K562 (cell line): Measurements from ENCODE around the gene FOXI1. TPM values are rescaled to one million over a fixed set of nuclear protein-coding genes. Genes with fewer than 3 reads are reported as not detected.

Experiments
- ATAC-seq: fragments of 200-7000 bp; cut with Tn5 transposase; 3 replicates; pipeline ENCODE4 v1.9.1; 2020; ENCODE audit warnings: moderate library complexity
- BruUV-seq: library from RNA; stranded (reverse); fragments of 400-500 nt; replicated peaks from 2 replicates; lab custom pipeline; 2021; lab: Mats Ljungman, UMichigan
- CTCF ChIA-PET: fragments of 300-600 bp; formaldehyde crosslinking; extraction: SDS; loops from one replicate; lab custom pipeline; 2021; ENCODE audit warnings: low intra/inter-chr PET ratio; lab: Yijun Ruan, JAX
- POLR2A ChIA-PET: fragments of 300-600, 350-650 bp; sonication (Branson Sonifier 250); formaldehyde crosslinking; extraction: SDS; loops from one replicate; lab custom pipeline; 2021; ENCODE audit warnings: antibody characterized with exemption, inconsistent platforms; lab: Yijun Ruan, JAX
- DNase-seq, 4 experiments: peaks; one replicate each; pipeline versions ENCODE4 v3.0.0 to v3.0.0-alpha.2; 2011 to 2018; ENCODE audit warnings: low spot score in 3 of 4, mixed read lengths in 3 of 4; ENCODE audit errors: extremely low read depth in 1 of 4
- FAIRE-seq: peaks from 2 replicates; lab custom pipeline; 2011; peaks lifted over from hg19 to GRCh38; lab: Jason Lieb, UNC
- H2AFZ ChIP-seq: 2 replicates; pipeline ENCODE4 v1.6.0; 2011; ENCODE audit warnings: low read depth, low read length, control low read depth, inconsistent platforms
- H3K27ac ChIP-seq: fragments of 200-600 bp; 3 replicates; pipeline ENCODE4 v1.8.0; 2011; ENCODE audit warnings: low read depth, mild to moderate bottlenecking, control low read depth, inconsistent platforms, low read length, moderate library complexity, mixed read lengths; ENCODE audit errors: extremely low read depth
- H3K27me3 ChIP-seq, 2 experiments: fragments of 300-600 bp in 1 of 2; 2 replicates in 1 of 2; 3 replicates in 1 of 2; pipeline versions ENCODE4 v1.6.0 to v1.8.0; 2011; ENCODE audit warnings: inconsistent platforms in 2 of 2, low read length in 2 of 2, mild to moderate bottlenecking in 1 of 2, mixed read lengths in 1 of 2, moderate library complexity in 1 of 2; ENCODE audit not compliant: control insufficient read depth in 2 of 2, insufficient read depth in 2 of 2
- H3K36me3 ChIP-seq: fragments of 300-600 bp; 3 replicates; pipeline ENCODE4 v1.8.0; 2011; ENCODE audit warnings: mild to moderate bottlenecking, low read length, inconsistent platforms; ENCODE audit not compliant: control insufficient read depth, insufficient read depth
- H3K4me1 ChIP-seq, 2 experiments: fragments of 200-600 bp in 1 of 2; replicated peaks in 1 of 2; 2 replicates in 1 of 2; 3 replicates in 1 of 2; pipeline versions ENCODE4 v1.5.1 to v1.8.0; 2011; ENCODE audit warnings: inconsistent platforms in 2 of 2, low read length in 2 of 2, mild to moderate bottlenecking in 1 of 2, mixed read lengths in 1 of 2, moderate library complexity in 1 of 2; ENCODE audit not compliant: control insufficient read depth in 2 of 2, insufficient read depth in 2 of 2
- H3K4me2 ChIP-seq: 2 replicates; pipeline ENCODE4 v1.6.1; 2011; ENCODE audit warnings: low read length, control low read depth, inconsistent platforms, mixed read lengths; ENCODE audit not compliant: insufficient read depth
- H3K4me3 ChIP-seq: fragments of 200-600 bp; sonication (generic), shearing (Covaris generic); 2 replicates; pipeline ENCODE4 v1.5.1; 2016; ENCODE audit warnings: control low read depth, inconsistent platforms
- H3K79me2 ChIP-seq: fragments of 200-600 bp; 3 replicates; pipeline ENCODE4 v1.8.0; 2011; ENCODE audit warnings: low read length, inconsistent platforms; ENCODE audit not compliant: control insufficient read depth, insufficient read depth
- H3K9ac ChIP-seq, 2 experiments: 2 replicates each; pipeline versions ENCODE4 v1.6.0 to v1.6.1; 2011; ENCODE audit warnings: low read depth in 2 of 2, low read length in 2 of 2, control low read depth in 1 of 2, inconsistent platforms in 1 of 2, mild to moderate bottlenecking in 1 of 2, mixed read lengths in 1 of 2; ENCODE audit not compliant: insufficient read depth in 1 of 2
- H3K9me1 ChIP-seq: one replicate; pipeline ENCODE4 v1.6.0; 2011; ENCODE audit warnings: inconsistent platforms, mild to moderate bottlenecking, low read length, moderate library complexity; ENCODE audit not compliant: control insufficient read depth, insufficient read depth
- H3K9me3 ChIP-seq: replicated peaks from 2 replicates; pipeline ENCODE4 v1.5.1; 2011; ENCODE audit warnings: low read depth, low read length, inconsistent platforms; ENCODE audit not compliant: control insufficient read depth, insufficient read depth
- H4K20me1 ChIP-seq: replicated peaks from 2 replicates; pipeline ENCODE4 v1.6.1; 2011; ENCODE audit warnings: low read length, inconsistent platforms, mixed read lengths; ENCODE audit not compliant: control insufficient read depth, insufficient read depth
- BRCA1 ChIP-seq, 2 experiments: fragments of 450-650 bp in 1 of 2; sonication (generic) in 1 of 2; formaldehyde crosslinking in 1 of 2; IDR thresholded peaks; 2 replicates each; pipeline versions ENCODE4 v1.5.0 to v1.6.1; 2017 to 2020; ENCODE audit warnings: mild to moderate bottlenecking in 1 of 2, missing genetic modification reagents in 1 of 2
- CCNT2 ChIP-seq: IDR thresholded peaks from 2 replicates; pipeline ENCODE4 v1.6.1; 2011; ENCODE audit warnings: borderline replicate concordance, low read depth, mild to moderate bottlenecking, moderate library complexity, mixed read lengths, low read length; ENCODE audit not compliant: insufficient read length; ENCODE audit errors: extremely low read depth
- FOXP1 ChIP-seq: sonication (generic); formaldehyde crosslinking; IDR thresholded peaks from 2 replicates; pipeline ENCODE4 v1.8.0; 2022; ENCODE audit warnings: mild to moderate bottlenecking, missing genetic modification reagents
- HDAC8 ChIP-seq: fragments of 450-650 bp; IDR thresholded peaks from 2 replicates; pipeline ENCODE4 v1.6.1; 2016; ENCODE audit warnings: mild to moderate bottlenecking, missing genetic modification characterization, moderate library complexity, missing compliant biosample characterization
- HNRNPK ChIP-seq: fragments of 200-400 bp; formaldehyde crosslinking; IDR thresholded peaks from one replicate; pipeline ENCODE4 v1.6.1; 2018; ENCODE audit warnings: mild to moderate bottlenecking, low read depth, low read length; ENCODE audit not compliant: poor library complexity, severe bottlenecking
- PCBP1 ChIP-seq: fragments of 200-400 bp; formaldehyde crosslinking; IDR thresholded peaks from 2 replicates; pipeline ENCODE4 v1.6.1; 2018; ENCODE audit warnings: mild to moderate bottlenecking, low read depth, low read length; ENCODE audit not compliant: poor library complexity, severe bottlenecking
- PHF21A ChIP-seq: fragments of 450-650 bp; IDR thresholded peaks from 2 replicates; pipeline ENCODE4 v1.6.1; 2017; ENCODE audit warnings: low read depth, borderline replicate concordance
- RNF2 ChIP-seq: sonication (generic); IDR thresholded peaks from 2 replicates; pipeline ENCODE4 v1.6.1; 2016
- THRAP3 ChIP-seq: fragments of 450-650 bp; IDR thresholded peaks from 2 replicates; pipeline ENCODE4 v1.6.1; 2016; ENCODE audit warnings: mild to moderate bottlenecking, inconsistent platforms, borderline replicate concordance
- XRCC4 ChIP-seq: IDR thresholded peaks from one replicate; pipeline ENCODE4 v1.6.1; 2011; ENCODE audit not compliant: insufficient read depth, insufficient read length; ENCODE audit errors: extremely low read depth
- ZNF551 ChIP-seq: fragments of 250-450 bp; sonication (Bioruptor Pico); IDR thresholded peaks from 2 replicates; pipeline ENCODE4 v1.5.0; 2021; ENCODE audit warnings: mild to moderate bottlenecking, moderate library complexity
- ZNF695 ChIP-seq: fragments of 450-650 bp; formaldehyde crosslinking; IDR thresholded peaks from 2 replicates; pipeline ENCODE4 v1.4.0; 2020; ENCODE audit warnings: mild to moderate bottlenecking, moderate library complexity
- ZSCAN32 ChIP-seq: fragments of 450-650 bp; formaldehyde crosslinking; IDR thresholded peaks from 2 replicates; pipeline ENCODE4 v1.4.0; 2020; ENCODE audit warnings: mild to moderate bottlenecking, moderate library complexity
- WGBS: fragments of 100-300 bp; shearing (Covaris generic); methylation state at CpG from one replicate; pipeline ENCODE4 v1.1.6; 2016; ENCODE audit warnings: low coverage, mixed read lengths; ENCODE audit not compliant: insufficient coverage; ENCODE audit errors: missing lambda C conversion rate; 5-methylcytosine and 5-hydroxymethylcytosine counted together
- in situ Hi-C: fragments of 300-500 bp; cut with MboI; formaldehyde crosslinking; loops from 4 replicates; pipeline ENCODE4 v1.15.0; 2018; ENCODE audit warnings: inconsistent platforms, mixed read lengths
- intact Hi-C: fragments of 100-400 bp; cut with micrococcal nuclease; formaldehyde crosslinking; loops from 2 replicates; pipeline ENCODE4 v1.14.2; 2022
- polyA plus RNA-seq, 8 experiments: library from polyadenylated mRNA; depleted of rRNA in 4 of 8; stranded (reverse) in 5 of 8; unstranded in 3 of 8; fragments of >200 nt; fragmentation: Nextera tagmentation in 2 of 8; fragmentation: Illumina TruSeq in 1 of 8; extraction: Ambion mirVana in 2 of 8; extraction: Trizol in 1 of 8; gene quantifications; 2 replicates each; pipeline versions ENCODE4 v1.2.1 to v1.2.3, GENCODE V29; 2011 to 2014; ENCODE audit warnings: inconsistent platforms in 1 of 8, missing spikeins in 1 of 8
- total RNA-seq, 7 experiments: library from RNA; depleted of rRNA in 6 of 7; stranded (reverse); fragments of >200 nt in 6 of 7; fragmentation: Illumina TruSeq in 2 of 7; extraction: Trizol in 2 of 7; gene quantifications; 2 replicates each; pipeline versions ENCODE4 v1.2.1 to v1.2.3, GENCODE V29; 2011 to 2021; ENCODE audit warnings: low replicate concordance in 1 of 7
- TF ChIP-seq, protein P1 (sequence below): fragments of 450-650 bp; formaldehyde crosslinking; IDR thresholded peaks from 2 replicates; pipeline ENCODE4 v1.4.0; 2020; ENCODE audit warnings: mild to moderate bottlenecking, moderate library complexity
- TF ChIP-seq, protein P2 (sequence below), 2 experiments: IDR thresholded peaks; 2 replicates each; pipeline ENCODE4 v1.6.1; 2012; ENCODE audit warnings: improper control_type of control experiment in 2 of 2, low read depth in 2 of 2, low read length in 2 of 2, borderline replicate concordance in 1 of 2

Gene FOXI1
- total and polyA plus RNA-seq, 9 of the 15 experiments (the other 6 are each of a cell fraction or from before 2014, with no cell fraction given): not detected

DNA sequence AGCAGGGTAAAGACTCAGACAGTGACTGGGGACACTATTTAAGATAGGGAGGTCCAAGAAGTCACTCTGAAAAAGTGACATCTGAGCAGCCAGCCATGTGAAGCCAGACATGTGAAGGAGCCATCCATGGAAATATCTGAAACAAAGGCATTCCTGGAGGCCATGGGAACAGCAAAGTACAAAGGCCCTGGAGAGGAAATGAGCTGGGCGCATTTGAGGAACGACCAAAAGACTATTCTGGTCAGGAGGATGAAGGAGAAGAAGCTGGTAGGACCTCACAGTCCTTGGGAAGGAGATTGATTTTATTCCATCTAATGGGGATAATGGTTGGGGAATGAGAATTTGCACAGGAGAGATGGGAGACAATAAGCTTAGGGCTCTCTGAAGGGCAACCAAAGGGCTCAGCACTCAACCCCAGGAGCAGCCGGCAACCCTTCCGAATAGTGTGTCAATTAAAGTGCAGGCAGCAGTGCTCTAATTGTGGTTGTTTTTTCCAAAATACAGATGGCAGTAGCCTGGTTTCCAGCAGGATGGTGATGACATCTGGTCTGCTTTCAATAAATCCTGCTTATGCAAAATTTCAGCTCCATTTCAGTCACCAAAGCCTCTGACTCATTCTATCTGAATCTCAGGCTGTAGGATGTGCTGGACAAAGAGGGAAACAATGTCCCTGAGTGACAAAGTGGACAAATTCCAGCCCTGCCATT lies 26.7 kb downstream of the FOXI1 start (continued):
- TF ChIP-seq, protein P1, sequence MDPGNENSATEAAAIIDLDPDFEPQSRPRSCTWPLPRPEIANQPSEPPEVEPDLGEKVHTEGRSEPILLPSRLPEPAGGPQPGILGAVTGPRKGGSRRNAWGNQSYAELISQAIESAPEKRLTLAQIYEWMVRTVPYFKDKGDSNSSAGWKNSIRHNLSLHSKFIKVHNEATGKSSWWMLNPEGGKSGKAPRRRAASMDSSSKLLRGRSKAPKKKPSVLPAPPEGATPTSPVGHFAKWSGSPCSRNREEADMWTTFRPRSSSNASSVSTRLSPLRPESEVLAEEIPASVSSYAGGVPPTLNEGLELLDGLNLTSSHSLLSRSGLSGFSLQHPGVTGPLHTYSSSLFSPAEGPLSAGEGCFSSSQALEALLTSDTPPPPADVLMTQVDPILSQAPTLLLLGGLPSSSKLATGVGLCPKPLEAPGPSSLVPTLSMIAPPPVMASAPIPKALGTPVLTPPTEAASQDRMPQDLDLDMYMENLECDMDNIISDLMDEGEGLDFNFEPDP (CRISPR knock-in tag): no peak
- no peak for TF ChIP-seq CCNT2

DNA sequence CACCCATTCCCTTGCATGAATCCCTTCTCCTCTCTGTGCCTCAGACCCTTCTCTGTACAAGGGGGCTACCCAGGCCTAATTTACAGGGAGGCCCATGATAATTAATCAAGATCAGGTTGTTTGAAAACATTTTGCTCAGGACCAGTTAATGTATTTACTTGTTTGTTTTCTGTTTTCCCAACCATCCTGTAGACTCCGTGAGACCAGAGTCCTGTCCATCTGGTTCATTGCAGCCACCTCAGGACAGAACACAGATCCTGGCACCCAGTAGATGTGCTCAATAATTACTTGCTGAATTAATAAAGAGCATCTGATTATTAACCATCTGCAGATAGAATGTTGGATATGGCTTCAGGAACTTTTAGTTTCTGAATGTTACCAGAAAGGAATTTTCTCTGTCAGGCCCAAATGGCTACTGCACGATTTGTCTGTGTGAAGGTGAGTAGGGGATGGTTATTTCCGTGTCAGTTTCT lies 27.3 kb downstream of the FOXI1 start:
- in situ Hi-C loops: no loop called here
- H3K4me1 ChIP-seq: no peaks in the 10 kb centered on the region
- no peaks in the 10 kb centered on the region for H3K79me2 ChIP-seq
- POLR2A ChIA-PET: no interaction called here
- CTCF ChIA-PET: no interaction called here
- H3K27ac ChIP-seq: no peak overlapping the region
- no peaks in the 10 kb centered on the region for H3K27me3 ChIP-seq
- no TSS peak for BruUV-seq
- DNase-seq (no peak), ATAC-seq (no peak), FAIRE-seq (no peak)
- WGBS: 2% methylated on average over 3 of the region's 3 CpGs
- no peak overlapping the region for H2AFZ ChIP-seq
- no peaks in the 10 kb centered on the region for H3K9me3 ChIP-seq
- H3K9ac ChIP-seq: no peak overlapping the region
- no peaks in the 10 kb centered on the region for H3K9me1 ChIP-seq
- intact Hi-C loops: no loop called here
- no peaks in the 10 kb centered on the region for H3K36me3 ChIP-seq
- H3K4me3 ChIP-seq: no peak overlapping the region
- H3K4me2 ChIP-seq: no peak overlapping the region
- no peaks in the 10 kb centered on the region for H4K20me1 ChIP-seq
- TF ChIP-seq, protein P2, sequence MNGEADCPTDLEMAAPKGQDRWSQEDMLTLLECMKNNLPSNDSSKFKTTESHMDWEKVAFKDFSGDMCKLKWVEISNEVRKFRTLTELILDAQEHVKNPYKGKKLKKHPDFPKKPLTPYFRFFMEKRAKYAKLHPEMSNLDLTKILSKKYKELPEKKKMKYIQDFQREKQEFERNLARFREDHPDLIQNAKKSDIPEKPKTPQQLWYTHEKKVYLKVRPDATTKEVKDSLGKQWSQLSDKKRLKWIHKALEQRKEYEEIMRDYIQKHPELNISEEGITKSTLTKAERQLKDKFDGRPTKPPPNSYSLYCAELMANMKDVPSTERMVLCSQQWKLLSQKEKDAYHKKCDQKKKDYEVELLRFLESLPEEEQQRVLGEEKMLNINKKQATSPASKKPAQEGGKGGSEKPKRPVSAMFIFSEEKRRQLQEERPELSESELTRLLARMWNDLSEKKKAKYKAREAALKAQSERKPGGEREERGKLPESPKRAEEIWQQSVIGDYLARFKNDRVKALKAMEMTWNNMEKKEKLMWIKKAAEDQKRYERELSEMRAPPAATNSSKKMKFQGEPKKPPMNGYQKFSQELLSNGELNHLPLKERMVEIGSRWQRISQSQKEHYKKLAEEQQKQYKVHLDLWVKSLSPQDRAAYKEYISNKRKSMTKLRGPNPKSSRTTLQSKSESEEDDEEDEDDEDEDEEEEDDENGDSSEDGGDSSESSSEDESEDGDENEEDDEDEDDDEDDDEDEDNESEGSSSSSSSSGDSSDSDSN (IDR thresholded peaks at IDR 0.05; ENCODE audit: borderline replicate concordance in 1 of 2, low read depth in 2 of 2, low read length in 2 of 2): no peak
- no peak for TF ChIP-seq THRAP3
- no peak for TF ChIP-seq BRCA1 (IDR thresholded peaks at IDR 0.05)
- TF ChIP-seq BRCA1 (CRISPR knock-in tag; IDR thresholded peaks at IDR 0.05): no peak
- no peak for TF ChIP-seq RNF2
- TF ChIP-seq ZSCAN32 (CRISPR knock-in tag): no peak
- no peak for TF ChIP-seq PHF21A
- TF ChIP-seq XRCC4: no peak
- TF ChIP-seq HNRNPK: no peak
- no peak for TF ChIP-seq ZNF551 (CRISPR knock-in tag)
- TF ChIP-seq HDAC8 (tag): no peak
- TF ChIP-seq FOXP1 (CRISPR knock-in tag): no peak
- no peak for TF ChIP-seq PCBP1
- TF ChIP-seq ZNF695: no peak
